Skeletal muscle tissue (tissue), 4 donors: Measurements from ENCODE around the gene KMT2B. TPM values are rescaled to one million over a fixed set of nuclear protein-coding genes. Genes with fewer than 3 reads are reported as not detected.
A peak's percentile ranks its signal among the peaks of the same experiment; 100 is the strongest.

Source experiments
- H3K27ac ChIP-seq: one replicate; pipeline ENCODE4 v1.7.0; 2013; ENCODE audit warnings: mild to moderate bottlenecking, low read depth, low read length, inconsistent platforms
- H3K27me3 ChIP-seq, 3 donors: one replicate each; pipeline ENCODE4 v1.7.0; 2013; ENCODE audit warnings: low read length in 3 of 3; ENCODE audit not compliant: control insufficient read depth in 3 of 3, insufficient read depth in 3 of 3
- H3K36me3 ChIP-seq, 3 donors: one replicate each; pipeline ENCODE4 v1.7.0; 2013; ENCODE audit warnings: low read length in 3 of 3; ENCODE audit not compliant: control insufficient read depth in 3 of 3, insufficient read depth in 3 of 3
- H3K4me1 ChIP-seq, 3 donors: one replicate each; pipeline ENCODE4 v1.7.0; 2013; ENCODE audit warnings: low read length in 3 of 3, mild to moderate bottlenecking in 3 of 3; ENCODE audit not compliant: control insufficient read depth in 3 of 3, insufficient read depth in 3 of 3
- H3K4me3 ChIP-seq, 3 donors: one replicate each; pipeline ENCODE4 v1.7.0; 2013; ENCODE audit warnings: low read length in 3 of 3
- H3K9ac ChIP-seq, 3 donors: one replicate each; pipeline ENCODE4 v1.7.0; 2013; ENCODE audit warnings: low read length in 3 of 3, mild to moderate bottlenecking in 3 of 3, moderate library complexity in 2 of 3, low read depth in 1 of 3
- H3K9me3 ChIP-seq, 3 donors: one replicate each; pipeline ENCODE4 v1.7.0; 2013; ENCODE audit warnings: low read length in 3 of 3; ENCODE audit not compliant: control insufficient read depth in 3 of 3
- total RNA-seq: library from RNA; depleted of rRNA; stranded (reverse); fragments of >200 nt; gene quantifications from one replicate; pipeline ENCODE4 v1.2.3, GENCODE V29; 2014
- donor health status: Osteomylitis.

The KMT2B gene
- total RNA-seq, 1 donor from 2014 or later: 5.7 TPM

- peaks cover 16 to 46% (median 30%) of the 10 kb centered on the region in 3 donors for H3K4me1 ChIP-seq
- peak overlapping the region; percentile 80 to 87 (median 81) for H3K9ac ChIP-seq
- no peaks in the 10 kb centered on the region for H3K9me3 ChIP-seq
- H3K4me3 ChIP-seq: peak overlapping the region; percentile 85 to 88 (median 86)
- peak overlapping the region; percentile 87 for H3K27ac ChIP-seq
- peaks cover 35 to 44% (median 44%) of the 10 kb centered on the region in 3 donors for H3K36me3 ChIP-seq
- no peaks in the 10 kb centered on the region for H3K27me3 ChIP-seq
Measured at GRCh38 chr19:35740423-35741202, 22.8 kb downstream of the KMT2B start.

GRCh38 chr19:35741203-35741515 is 23.4 kb downstream of the KMT2B start:
- Histone ChIP-seq H3K27ac (peak overlapping the region; percentile 87), H3K4me3 (peak overlapping the region; percentile 85 to 88 (median 86)), H3K27me3 (no peaks in the 10 kb centered on the region), H3K9me3 (no peaks in the 10 kb centered on the region), H3K4me1 (peaks cover 21 to 52% (median 35%) of the 10 kb centered on the region in 3 donors), H3K9ac (peak overlapping the region; percentile 80 to 87 (median 81)), H3K36me3 (peaks cover 33 to 44% (median 43%) of the 10 kb centered on the region in 3 donors)

- Histone ChIP-seq H3K27ac (peak within 1 kb of the TSS; percentile 64), H3K4me3 (peak within 1 kb of the TSS; percentile 22 to 35 (median 24)), H3K9me3 (no peaks in the 10 kb centered on the region), H3K4me1 (peaks cover 27 to 57% (median 40%) of the 10 kb centered on the region in 3 donors), H3K27me3 (no peaks in the 10 kb centered on the region), H3K9ac (peak within 1 kb of the TSS; percentile 27 to 41 (median 32)), H3K36me3 (peaks cover 26 to 34% (median 33%) of the 10 kb centered on the region in 3 donors)
Measured at GRCh38 chr19:35742121-35742724, 24.4 kb downstream of the KMT2B start, which contains the start of gene IGFLR1. IGFLR1 (minus strand) TSS chr19:35742452; CDS start chr19:35741180, 1,272 bp downstream.

GRCh38 chr19:35743640-35744429 is 26.0 kb downstream of the KMT2B start:
- Histone ChIP-seq H3K4me3 (peak overlapping the region; percentile 88 to 98 (median 94)), H3K27ac (peak overlapping the region; percentile 100)

GRCh38 chr19:35744430-35745327 is 26.9 kb downstream of the KMT2B start:
- no peaks in the 10 kb centered on the region for H3K9me3 ChIP-seq
- H3K4me3 ChIP-seq: peak overlapping the region; percentile 88 to 98 (median 94)
- H3K36me3 ChIP-seq: peaks cover 10 to 16% (median 15%) of the 10 kb centered on the region in 3 donors
- H3K4me1 ChIP-seq: peaks cover 38 to 61% (median 49%) of the 10 kb centered on the region in 3 donors
- peak overlapping the region; percentile 100 for H3K27ac ChIP-seq
- H3K27me3 ChIP-seq: no peaks in the 10 kb centered on the region
- H3K9ac ChIP-seq: peak overlapping the region; percentile 94 to 96 (median 95)

More at GRCh38 chr19:35743640-35744429, 26.0 kb downstream of the KMT2B start:
- H3K36me3 ChIP-seq: peaks cover 13 to 19% (median 17%) of the 10 kb centered on the region in 3 donors
- H3K9me3 ChIP-seq: no peaks in the 10 kb centered on the region
- no peaks in the 10 kb centered on the region for H3K27me3 ChIP-seq
- peak overlapping the region in 2 of 3 donors; percentile 94 to 96 for H3K9ac ChIP-seq
- peaks cover 34 to 62% (median 45%) of the 10 kb centered on the region in 3 donors for H3K4me1 ChIP-seq

- H3K4me1 ChIP-seq: peaks cover 32 to 62% (median 47%) of the 10 kb centered on the region in 3 donors
Measured at GRCh38 chr19:35745328-35746086, 27.7 kb downstream of the KMT2B start, which contains the start of the genes PSENEN and U2AF1L4. PSENEN (plus strand) TSS chr19:35745651; CDS start chr19:35745931, 280 bp downstream. U2AF1L4 (minus strand) TSS chr19:35745418; CDS start chr19:35745391, 27 bp downstream.

GRCh38 chr19:35746087-35746462 is 28.3 kb downstream of the KMT2B start:
- Histone ChIP-seq H3K27me3 (no peaks in the 10 kb centered on the region), H3K27ac (peak overlapping the region; percentile 100), H3K4me3 (peak overlapping the region; percentile 91 to 98 (median 94)), H3K9me3 (no peaks in the 10 kb centered on the region), H3K9ac (peak overlapping the region; percentile 88 to 91 (median 89)), H3K36me3 (peaks cover 10 to 16% (median 15%) of the 10 kb centered on the region in 3 donors), H3K4me1 (peaks cover 32 to 56% (median 43%) of the 10 kb centered on the region in 3 donors)

More at GRCh38 chr19:35745328-35746086, 27.7 kb downstream of the KMT2B start, which contains the start of the genes PSENEN and U2AF1L4:
- Histone ChIP-seq H3K27me3 (no peaks in the 10 kb centered on the region), H3K27ac (peak within 1 kb of the TSS; percentile 100), H3K9me3 (no peaks in the 10 kb centered on the region), H3K4me3 (peak within 1 kb of the TSS; percentile 91 to 98 (median 94)), H3K36me3 (peaks cover 10 to 16% (median 15%) of the 10 kb centered on the region in 3 donors), H3K9ac (peak within 1 kb of the TSS; percentile 94 to 96 (median 95))

- Histone ChIP-seq H3K4me1 (peaks cover 32 to 55% (median 40%) of the 10 kb centered on the region in 3 donors), H3K36me3 (peaks cover 10 to 16% (median 15%) of the 10 kb centered on the region in 3 donors), H3K9ac (peak overlapping the region; percentile 88 to 91 (median 89)), H3K9me3 (no peaks in the 10 kb centered on the region), H3K27ac (peak overlapping the region; percentile 100), H3K27me3 (no peaks in the 10 kb centered on the region), H3K4me3 (peak overlapping the region in 2 of 3 donors; percentile 94 to 98)
Measured at GRCh38 chr19:35746531-35746930, 28.7 kb downstream of the KMT2B start.
